Hepatocyte (in vitro differentiated cells): ENCODE data around the gene BAX.

ENCODE experiments used
- CTCF ChIP-seq: fragments of 200-600 bp; sonication (generic); IDR thresholded peaks from 2 replicates; pipeline ENCODE4 v1.5.1; 2016; ENCODE audit warnings: antibody characterized with exemption, mild to moderate bottlenecking; ENCODE audit not compliant: poor library complexity
- EZH2phosphoT487 ChIP-seq: fragments of 200-600 bp; sonication (generic); IDR thresholded peaks from one replicate; pipeline ENCODE4 v1.6.1; 2018; ENCODE audit warnings: antibody characterized with exemption, mild to moderate bottlenecking, low read depth, moderate library complexity; ENCODE audit not compliant: unreplicated experiment, severe bottlenecking

GRCh38 chr19:48962849-48963165, 8.1 kb downstream of the BAX start:
- TF ChIP-seq CTCF = no peak
- no peak for TF ChIP-seq EZH2phosphoT487
